ENCODE results near the gene ZDHHC11. TPM values are rescaled to one million over a fixed set of nuclear protein-coding genes. Genes with fewer than 3 reads are reported as not detected.
"Not testable (repeated sequence)": the region's sequence is repeated elsewhere in the genome, so short reads cannot be mapped to it uniquely, and the experiment has no call there.

The ZDHHC11 gene
- total RNA-seq, 1 experiment from 2014 or later = 0.12 TPM

DNA sequence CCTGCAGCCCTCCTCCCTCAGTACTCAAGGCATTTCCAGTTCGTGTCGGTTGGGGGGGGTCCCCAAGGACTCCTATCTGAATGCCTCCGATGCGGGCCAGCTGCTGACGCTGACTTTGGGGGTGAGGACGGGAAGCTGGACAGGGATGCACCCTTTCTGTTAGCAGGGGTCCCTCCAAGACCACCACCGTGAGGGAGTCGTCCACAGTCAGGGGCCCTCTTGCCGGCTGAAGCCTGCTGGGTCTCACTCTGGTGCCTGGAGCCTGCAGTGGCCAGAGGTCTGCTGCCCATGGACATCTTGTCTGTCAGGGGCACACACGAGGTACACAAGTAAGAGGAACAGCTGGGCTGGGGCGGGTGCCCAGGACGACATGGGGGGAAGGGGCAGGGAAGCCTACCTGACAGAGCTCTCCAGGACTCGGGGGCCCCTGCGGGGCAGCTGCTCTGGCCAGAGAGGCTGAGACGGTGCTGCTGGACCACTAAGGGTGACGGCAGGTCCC lies 9.1 kb upstream of the ZDHHC11 start:
- no peak for DNase-seq (ENCODE audit: low read depth)

DNA sequence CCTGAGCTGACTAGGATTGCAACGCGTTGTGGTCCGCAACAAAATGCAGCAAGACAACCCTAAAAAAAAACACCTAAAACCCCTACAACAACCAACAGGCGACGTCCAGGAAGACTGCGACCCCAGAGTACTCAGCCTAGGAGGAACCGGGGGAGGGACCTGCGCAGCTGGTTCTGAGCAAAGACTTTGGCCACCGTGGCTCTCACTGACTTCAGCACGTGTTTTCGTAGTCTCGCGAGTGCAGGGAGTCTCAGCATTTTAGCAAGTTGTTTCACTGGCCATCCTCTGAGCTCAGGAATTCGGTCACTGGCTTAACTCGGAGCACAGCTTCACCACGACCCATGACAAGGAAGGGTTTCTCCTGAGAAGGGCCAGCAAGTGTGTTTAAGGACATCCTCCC lies 8.6 kb upstream of the ZDHHC11 start:
- no peak for DNase-seq (ENCODE audit: low read depth)

DNA sequence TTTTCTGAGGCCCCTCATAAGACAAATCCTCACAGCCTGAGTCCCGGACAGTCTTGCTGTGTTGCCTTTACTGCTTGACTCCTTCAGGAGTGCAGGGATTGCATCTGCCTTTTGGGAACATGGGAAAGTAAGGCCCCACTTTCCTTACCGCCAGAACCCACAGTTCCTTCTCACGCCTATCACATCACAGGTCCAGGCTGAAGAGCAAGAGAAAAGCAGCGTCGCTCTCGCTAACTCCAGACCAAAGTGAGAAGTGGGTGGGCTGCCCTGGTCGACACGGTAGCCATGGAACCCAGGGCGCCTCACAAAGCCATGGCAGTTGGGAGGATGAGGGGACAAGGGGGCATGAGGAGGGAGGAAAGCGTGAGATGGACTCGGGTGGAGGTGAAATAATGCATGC lies 7.9 kb upstream of the ZDHHC11 start:
- no peak for DNase-seq (ENCODE audit: low read depth)

DNA sequence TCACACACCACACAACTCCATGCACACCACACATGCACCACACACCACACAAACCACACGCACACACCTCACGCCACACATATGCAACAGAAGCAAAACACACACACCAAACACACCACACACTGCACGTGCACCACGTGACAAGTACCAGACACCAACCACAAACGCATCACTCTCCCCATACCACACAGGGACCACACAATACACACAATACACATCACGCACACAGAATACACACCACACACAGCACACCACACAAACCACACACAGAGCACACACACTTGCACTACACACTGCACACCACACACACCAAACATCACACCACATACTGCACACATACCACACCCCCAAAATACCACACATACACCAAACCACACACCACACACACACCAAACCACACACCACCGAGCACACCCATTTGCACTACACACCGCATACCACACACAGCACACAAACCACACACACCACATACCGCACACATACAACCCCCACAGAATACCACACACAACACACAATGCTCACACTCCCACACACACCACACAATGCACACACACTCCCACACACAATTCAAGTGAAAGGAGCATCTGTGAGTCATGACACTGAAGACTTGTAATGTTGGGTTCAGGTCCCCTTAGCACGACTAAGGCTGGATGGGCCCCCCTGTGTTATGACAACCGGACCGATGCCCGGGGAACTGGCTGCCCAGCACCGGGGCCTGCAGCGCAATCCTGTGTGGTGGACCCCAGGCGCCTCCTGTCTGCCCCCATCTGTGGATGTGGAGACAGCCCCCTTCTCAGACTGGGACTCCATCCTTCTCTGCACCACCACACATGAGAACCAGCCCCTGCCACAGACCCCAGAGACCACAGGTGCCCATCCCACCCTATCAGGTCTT lies 6.0 kb upstream of the ZDHHC11 start:
- peak; percentile 18 for DNase-seq (ENCODE audit: low read depth)

DNA sequence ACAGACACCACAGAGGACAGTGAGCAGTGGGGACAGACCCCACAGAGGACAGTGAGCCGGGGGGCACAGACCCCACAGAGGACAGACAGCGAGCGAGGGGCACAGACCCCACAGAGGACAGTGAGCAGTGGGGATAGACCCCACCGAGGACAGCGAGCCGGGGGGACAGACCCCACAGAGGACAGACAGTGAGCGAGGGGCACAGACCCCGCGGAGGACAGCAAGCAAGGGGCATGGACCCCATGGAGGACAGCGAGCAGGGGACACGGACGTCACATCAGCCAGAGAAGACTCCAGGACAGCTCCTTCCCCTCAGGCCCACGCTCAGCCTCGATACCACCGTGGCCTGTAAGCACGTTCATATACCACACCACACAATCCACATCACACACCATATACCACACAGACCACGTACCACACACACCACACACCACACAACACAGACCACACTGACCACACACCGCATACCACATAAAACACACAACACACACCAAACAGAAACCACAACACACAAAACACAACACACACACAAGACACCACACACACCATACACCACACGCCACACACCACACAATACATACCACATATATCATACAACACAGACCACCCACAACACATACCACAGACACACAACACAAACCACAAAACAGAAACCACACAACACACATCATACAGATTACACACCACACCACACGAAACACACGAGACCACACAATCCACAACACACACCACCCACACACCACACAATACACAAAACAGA lies 5.2 kb upstream of the ZDHHC11 start:
- DNase-seq (ENCODE audit: low read depth) = peak; percentile 25

DNA sequence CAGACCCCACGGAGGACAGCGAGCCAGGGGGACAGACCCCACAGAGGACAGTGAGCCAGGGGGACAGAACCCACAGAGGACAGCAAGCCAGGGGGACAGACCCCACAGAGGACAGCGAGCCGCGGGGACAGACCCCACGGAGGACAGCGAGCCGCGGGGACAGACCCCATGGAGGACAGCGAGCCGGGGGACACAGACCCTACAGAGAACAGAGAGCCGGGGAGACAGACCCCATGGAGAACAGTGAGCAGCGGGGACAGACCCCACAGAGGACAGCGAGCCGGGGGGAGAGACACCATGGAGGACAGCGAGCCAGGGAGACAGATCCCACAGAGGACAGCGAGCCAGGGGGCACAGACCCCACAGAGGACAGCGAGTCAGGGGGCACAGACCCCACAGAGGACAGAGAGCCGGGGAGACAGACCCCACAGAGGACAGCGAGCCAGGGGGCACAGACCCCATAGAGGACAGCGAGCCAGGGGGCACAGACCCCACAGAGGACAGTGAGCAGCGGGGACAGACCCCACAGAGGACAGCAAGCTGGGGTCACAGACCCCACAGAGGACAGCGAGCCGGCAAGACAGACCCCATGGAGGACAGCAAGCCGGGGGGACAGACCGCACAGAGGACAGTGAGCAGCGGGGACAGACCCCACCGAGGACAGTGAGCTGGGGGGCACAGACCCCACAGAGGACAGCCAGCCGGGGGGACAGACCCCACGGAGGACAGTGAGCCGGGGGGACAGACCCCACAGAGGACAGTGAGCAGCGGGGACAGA lies 4.4 kb upstream of the ZDHHC11 start:
- DNase-seq (ENCODE audit: low read depth) = no peak

DNA sequence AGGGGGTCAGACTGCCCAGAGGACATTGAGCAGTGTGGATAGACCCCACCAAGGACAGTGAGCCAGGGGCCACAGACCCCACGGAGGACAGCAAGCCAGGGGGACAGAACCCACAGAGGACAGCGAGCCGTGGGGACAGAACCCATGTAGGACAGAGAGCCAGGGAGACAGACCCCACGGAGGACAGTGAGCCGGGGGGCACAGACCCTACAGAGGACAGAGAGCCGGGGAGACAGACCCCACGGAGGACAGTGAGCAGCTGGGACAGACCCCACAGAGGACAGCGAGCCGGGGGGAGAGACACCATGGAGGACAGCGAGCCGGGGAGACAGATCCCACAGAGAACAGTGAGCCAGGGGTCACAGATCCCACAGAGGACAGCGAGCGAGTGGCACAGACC lies 3.4 kb upstream of the ZDHHC11 start:
- no peak for DNase-seq (ENCODE audit: low read depth)

DNA sequence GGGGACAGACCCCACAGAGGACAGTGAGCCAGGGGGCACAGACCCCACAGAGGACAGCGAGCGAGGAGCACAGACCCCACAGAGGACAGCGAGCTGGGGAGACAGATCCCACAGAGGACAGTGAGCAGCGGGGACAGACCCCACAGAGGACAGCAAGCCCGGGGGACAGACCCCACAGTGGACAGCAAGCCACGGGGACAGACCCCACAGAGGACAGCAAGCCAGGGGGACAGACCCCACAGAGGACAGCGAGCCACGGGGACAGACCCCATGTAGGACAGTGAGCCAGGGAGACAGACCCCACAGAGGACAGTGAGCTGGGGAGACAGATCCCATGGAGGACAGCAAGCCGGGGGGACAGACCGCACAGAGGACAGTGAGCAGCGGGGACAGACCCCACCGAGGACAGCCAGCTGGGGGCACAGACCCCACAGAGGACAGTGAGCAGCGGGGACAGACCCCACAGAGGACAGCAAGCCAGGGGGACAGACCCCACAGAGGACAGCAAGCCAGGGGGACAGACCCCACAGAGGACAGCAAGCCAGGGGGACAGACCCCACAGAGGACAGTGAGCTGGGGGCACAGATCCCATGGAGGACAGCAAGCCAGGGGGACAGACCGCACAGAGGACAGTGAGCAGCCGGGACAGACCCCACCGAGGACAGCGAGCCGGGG lies 2.8 kb upstream of the ZDHHC11 start:
- not testable (repeated sequence) for DNase-seq (ENCODE audit: low read depth)

DNA sequence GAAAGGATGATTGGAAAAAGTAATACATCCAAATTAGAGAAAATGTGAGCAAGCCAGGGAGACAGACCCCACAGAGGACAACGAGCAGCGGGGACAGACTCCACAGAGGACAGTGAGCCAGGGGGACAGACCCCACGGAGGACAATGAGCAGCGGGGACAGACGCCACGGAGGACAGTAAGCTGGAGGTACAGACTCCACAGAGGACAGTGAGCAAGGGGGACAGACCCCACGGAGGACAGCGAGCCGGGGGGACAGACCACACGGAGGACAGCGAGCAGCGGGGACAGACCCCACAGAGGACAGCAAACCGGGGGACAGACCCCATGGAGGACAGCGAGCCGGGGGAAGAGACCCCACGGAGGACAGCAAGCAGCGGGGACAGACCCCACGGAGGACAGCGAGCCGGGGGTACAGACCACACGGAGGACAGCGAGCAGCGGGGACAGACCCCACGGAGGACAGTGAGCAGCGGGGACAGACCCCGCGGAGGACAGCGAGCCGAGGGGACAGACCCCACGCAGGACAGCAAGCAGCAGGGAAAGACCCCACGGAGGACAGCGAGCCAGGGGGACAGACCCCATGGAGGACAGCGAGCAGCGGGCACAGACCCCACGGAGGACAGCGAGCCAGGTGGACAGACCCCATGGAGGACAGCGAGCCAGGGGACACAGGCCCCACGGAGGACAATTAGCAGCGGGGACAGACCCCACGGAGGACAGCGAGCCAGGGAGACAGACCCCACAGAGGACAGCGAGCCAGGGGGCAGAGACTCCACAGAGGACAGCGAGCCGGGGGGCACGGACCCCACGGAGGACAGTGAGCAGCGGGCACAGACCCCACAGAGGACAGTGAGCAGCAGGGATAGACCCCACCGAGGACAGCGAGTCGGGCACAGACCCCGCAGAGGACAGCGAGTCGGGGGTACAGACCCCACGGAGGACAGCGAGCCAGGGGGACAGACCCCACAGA lies 1.9 kb upstream of the ZDHHC11 start:
- DNase-seq (ENCODE audit: low read depth) = no peak

DNA sequence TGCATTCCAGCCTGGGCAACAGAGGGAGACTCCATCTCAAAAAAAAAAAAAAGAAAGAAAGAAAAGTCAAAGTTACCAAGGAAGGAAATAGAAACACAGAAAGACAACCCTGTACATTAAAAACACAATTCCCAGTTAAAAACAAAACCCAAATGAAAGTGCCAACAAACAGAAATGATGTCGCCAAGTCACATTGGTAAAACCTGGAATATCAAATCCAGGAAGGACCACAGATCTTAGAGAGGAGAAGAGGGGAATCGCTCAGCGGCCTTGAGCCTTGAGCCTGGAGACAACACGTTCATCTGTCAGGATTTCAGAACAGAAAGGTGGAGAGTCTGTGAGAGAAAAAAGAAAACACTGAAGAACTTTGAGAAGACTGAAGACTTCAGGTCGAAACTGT lies 1.2 kb upstream of the ZDHHC11 start:
- DNase-seq (ENCODE audit: low read depth) = no peak

DNA sequence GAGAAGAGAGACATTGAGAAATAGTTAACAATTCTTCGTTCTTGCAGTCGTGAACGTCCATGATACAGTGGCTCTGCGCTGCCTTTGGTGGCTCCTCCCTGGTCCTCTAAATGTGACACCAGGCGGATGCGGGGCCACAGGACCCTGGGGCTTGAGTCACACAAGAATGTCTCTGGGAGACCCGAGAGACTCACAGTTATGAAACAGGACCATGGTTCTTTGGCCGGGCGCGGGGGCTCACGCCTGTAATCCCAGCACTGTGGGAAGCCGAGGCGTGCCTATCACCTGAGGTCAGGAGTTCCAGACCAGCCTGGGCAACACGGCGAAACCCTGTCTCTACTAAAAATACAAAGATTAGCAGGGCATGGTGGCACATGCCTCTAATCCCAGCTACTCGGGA lies 767 bp upstream of the ZDHHC11 start:
- DNase-seq (ENCODE audit: low read depth) = no peak

DNA sequence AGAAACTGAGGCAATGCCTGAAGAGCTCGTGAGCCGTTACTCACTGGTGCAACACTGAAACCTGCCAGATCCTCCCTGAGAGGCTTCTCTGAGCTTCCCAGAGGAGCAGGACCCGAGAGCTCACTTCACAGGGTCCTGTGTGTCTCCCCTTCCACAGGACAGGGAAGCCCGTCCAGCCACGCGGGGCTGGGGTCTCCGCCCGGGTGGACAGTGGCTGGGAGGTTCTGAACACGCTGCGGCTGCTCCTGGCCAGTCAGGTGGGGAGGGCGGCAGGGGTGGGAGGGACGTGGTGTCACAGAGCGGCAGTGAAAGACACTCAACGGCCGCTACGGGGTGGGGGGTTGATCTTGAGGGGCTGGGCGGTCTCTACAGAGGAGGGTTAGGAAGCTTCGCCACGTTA lies 290 bp upstream of the ZDHHC11 start:
- no peak for DNase-seq (ENCODE audit: low read depth)

DNA sequence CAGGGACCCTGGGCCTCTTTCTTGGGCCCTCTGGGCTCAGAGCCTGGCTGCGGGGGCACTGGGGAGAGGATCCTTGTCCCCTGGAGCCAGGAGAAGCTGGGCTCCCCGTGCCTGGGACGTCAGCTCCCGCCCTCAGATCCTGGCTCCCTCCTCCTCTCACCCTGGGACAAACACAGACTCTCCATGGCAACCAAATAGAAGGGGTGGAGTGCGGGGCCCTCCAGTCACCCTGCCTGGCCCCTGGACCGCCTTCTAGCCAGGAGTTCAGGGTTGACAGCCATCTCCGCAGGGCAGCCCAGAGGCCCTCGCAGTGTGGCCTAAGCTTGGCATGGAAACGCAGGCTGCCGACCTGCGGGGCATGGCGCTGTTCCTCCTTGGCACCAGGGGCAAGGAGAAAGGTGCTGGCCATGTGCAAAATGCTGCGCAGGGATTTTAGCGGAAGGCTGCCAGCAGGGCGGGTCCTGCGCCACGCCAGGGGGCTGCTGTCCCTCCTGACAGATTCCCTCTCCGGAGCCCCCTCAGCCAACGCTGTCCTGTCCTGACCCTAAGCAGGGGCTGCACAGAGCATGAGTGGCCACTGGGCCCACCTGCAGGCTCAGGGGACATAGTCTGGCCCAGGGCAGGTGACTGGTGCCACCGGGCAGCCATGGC lies 1.0 kb downstream of the ZDHHC11 start:
- no peak for DNase-seq (ENCODE audit: low read depth)

DNA sequence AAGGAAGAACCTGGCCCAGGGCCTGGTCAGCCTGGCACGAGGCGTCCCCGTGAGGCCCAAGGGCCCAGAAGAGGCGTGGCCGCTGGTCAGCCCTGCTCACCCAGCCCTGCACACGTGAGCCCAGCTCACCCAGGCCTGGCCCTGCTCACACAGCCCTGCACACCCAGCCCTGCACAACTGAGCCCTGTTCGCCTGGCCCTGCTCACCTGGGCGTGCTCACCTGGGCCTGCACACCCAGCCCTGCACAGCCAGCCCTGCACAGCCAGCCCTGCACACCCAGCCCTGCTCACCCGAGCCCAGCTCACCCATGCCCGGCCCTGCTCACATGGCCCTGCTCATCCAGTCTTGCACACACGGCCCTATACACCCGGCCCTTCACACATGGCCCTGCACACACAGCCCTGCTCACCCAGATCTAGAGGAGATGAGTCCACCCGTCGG lies 2.1 kb downstream of the ZDHHC11 start:
- DNase-seq (ENCODE audit: low read depth) = no peak

DNA sequence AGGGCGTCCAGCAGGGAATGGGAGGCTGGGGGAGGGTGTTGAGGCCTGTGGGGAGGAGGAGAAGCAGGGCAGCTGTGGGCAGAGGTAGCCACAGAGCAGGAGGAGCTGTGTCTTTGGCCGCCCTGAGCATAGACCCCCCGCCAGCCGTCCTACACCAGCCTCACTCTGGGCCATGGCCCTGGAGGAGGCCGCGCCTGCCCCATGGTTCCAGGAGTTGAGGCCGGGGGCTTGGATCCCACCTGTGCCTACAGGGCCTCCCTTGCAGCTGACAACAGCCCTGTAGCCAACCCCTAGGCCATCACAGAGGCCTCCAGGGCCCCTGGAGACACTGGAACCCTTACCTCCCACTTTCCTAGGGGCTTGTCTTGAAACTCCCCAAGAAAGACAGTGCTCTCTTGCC lies 3.0 kb downstream of the ZDHHC11 start:
- DNase-seq (ENCODE audit: low read depth) = not testable (repeated sequence)

DNA sequence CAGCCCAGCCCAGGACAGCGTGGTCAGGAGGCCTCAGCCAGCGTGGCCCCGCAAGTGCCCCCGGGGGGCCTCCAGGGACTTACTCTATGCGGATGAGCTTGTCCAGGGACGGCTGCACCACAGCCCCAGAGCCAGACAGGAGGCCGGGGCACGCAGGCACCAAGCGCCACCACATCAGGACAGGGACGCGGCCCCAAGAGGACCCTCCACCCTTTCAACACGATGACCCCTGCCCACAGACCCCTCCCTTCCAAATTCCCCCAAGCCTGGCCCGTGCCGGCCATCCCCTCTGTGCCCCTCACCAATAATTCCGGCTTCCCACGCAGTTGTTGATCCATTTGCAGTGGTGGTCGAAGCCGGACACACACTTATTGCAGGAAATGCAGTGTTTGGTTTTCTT lies 3.6 kb downstream of the ZDHHC11 start:
- not testable (repeated sequence) for DNase-seq (ENCODE audit: low read depth)

DNA sequence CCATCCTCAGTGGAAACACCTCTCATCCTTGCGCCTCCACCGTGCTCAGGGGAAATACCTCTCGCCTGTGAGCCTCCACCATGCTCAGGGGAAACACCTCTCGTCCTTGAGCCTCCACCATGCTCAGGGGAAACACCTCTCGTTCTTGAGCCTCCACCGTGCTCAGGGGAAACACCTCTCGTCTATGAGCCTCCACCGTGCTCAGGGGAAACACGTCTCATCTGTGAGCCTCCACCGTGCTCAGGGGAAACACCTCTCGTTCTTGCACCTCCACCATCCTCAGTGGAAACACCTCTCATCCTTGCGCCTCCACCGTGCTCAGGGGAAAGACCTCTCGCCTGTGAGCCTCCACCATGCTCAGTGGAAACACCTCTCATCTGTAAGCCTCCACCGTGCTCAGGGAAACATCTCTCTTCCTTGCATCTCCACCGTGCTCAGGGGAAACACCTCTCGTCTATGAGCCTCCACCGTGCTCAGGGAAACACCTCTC lies 4.1 kb downstream of the ZDHHC11 start:
- DNase-seq (ENCODE audit: low read depth) = not testable (repeated sequence)

DNA sequence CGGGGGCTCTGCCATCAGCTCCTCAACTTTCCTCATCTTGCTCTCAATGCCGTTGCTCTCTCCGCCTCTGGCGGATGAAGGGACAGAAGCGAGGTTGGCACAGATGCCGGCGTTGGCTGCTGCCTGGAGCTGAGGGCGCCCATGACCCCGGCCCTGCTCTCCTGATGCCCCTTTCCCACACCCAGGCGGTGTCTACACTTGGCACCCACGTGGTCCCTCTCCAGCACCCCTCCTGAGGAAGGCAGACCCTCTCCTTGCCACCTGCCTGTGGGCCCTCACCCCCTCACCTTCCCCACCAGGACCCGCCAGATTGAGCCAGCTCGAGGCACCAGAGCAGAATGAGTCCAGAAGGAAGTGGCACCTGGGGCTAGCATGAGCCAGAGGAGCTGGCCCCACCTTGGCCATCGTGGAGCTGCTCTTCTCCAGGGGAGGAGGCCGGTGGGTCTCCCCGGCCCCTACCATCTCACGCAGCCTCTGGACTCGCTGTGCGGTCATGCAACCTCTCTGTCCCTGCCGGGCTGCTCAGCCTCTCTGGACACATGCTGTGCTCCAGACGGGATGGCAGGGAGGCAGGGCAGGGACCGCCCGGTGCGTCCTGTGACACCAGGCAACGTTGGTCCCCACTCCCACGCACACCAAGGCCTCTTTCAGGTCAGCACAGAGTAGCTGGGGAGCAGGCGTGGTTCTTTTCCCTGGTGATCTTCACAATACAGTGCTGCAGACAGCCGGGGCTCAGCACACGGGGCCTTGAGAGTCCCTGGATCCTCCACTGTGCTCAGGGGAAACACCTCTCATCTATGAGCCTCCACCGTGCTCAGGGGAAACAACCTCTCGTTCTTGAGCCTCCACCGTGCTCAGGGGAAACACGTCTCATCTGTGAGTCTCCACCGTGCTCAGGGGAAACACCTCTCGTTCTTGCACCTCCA lies 4.8 kb downstream of the ZDHHC11 start:
- DNase-seq (ENCODE audit: low read depth) = not testable (repeated sequence)

Data from RPMI7951 (cell line).